GM12878 (cell line): Measurements from ENCODE around the gene PPP2R5B. TPM values are rescaled to one million over a fixed set of nuclear protein-coding genes. Genes with fewer than 3 reads are reported as not detected.

Experiments used
- ATAC-seq: fragments of 200-7000 bp; cut with Tn5 transposase; 3 replicates; pipeline ENCODE4 v1.9.1; 2020; ENCODE audit warnings: mild to moderate bottlenecking, moderate library complexity
- BruUV-seq: library from RNA; stranded (reverse); fragments of 400-500 nt; replicated peaks from 2 replicates; lab custom pipeline; 2021; lab: Mats Ljungman, UMichigan
- CTCF ChIA-PET: fragments of 300-600 bp; sonication (Branson Sonifier 250); formaldehyde crosslinking; extraction: SDS; loops from one replicate; lab custom pipeline; 2021; ENCODE audit warnings: inconsistent platforms; lab: Yijun Ruan, JAX
- POLR2A ChIA-PET: fragments of 350-600 bp; formaldehyde crosslinking; extraction: SDS; loops from one replicate; lab custom pipeline; 2021; ENCODE audit warnings: inconsistent platforms; lab: Charles Lee
- RAD21 ChIA-PET: fragments of 300-600 bp; sonication (Branson Sonifier 250); formaldehyde crosslinking; loops from one replicate; lab custom pipeline; 2023; ENCODE audit warnings: antibody characterized with exemption; ENCODE audit not compliant: unreplicated experiment; lab: Charles Lee
- SMC1A ChIA-PET: fragments of 300-600 bp; sonication (Branson Sonifier 250); formaldehyde crosslinking; loops from one replicate; lab custom pipeline; 2023; ENCODE audit not compliant: unreplicated experiment, uncharacterized antibody; lab: Charles Lee
- DNase-seq: peaks from one replicate; pipeline ENCODE4 v3.0.0-alpha.2; 2011; ENCODE audit warnings: low read depth, low spot score
- FAIRE-seq: peaks from 3 replicates; lab custom pipeline; 2011; peaks lifted over from hg19 to GRCh38; lab: Jason Lieb, UNC
- H2AFZ ChIP-seq: 2 replicates; pipeline ENCODE4 v1.6.0; 2011; ENCODE audit warnings: low read depth, low read length, control low read depth; ENCODE audit not compliant: control insufficient read depth
- H3K27ac ChIP-seq: 2 replicates; pipeline ENCODE4 v1.5.1; 2011; ENCODE audit warnings: control low read depth; ENCODE audit not compliant: control insufficient read depth, insufficient read depth
- H3K27me3 ChIP-seq, 2 experiments: replicated peaks in 1 of 2; 2 replicates each; pipeline versions ENCODE4 v1.6.0 to v1.6.1; 2011; ENCODE audit warnings: low read length in 1 of 2; ENCODE audit not compliant: control insufficient read depth in 2 of 2, insufficient read depth in 2 of 2
- H3K36me3 ChIP-seq, 2 experiments: 2 replicates each; pipeline ENCODE4 v1.5.1; 2011; ENCODE audit warnings: low read length in 1 of 2; ENCODE audit not compliant: control insufficient read depth in 2 of 2, insufficient read depth in 2 of 2
- H3K4me1 ChIP-seq: 2 replicates; pipeline ENCODE4 v1.6.1; 2011; ENCODE audit warnings: mild to moderate bottlenecking, low read length, moderate library complexity, mixed read lengths; ENCODE audit not compliant: control insufficient read depth, insufficient read depth
- H3K4me2 ChIP-seq: 2 replicates; pipeline ENCODE4 v1.6.0; 2011; ENCODE audit warnings: control low read depth; ENCODE audit not compliant: control insufficient read depth, insufficient read depth
- H3K4me3 ChIP-seq: fragments of 200-600 bp; sonication (generic); 2 replicates; pipeline ENCODE4 v1.5.1; 2016
- H3K79me2 ChIP-seq: 2 replicates; pipeline ENCODE4 v1.6.0; 2011; ENCODE audit warnings: low read length; ENCODE audit not compliant: control insufficient read depth, insufficient read depth
- H3K9ac ChIP-seq: 2 replicates; pipeline ENCODE4 v1.8.0; 2011; ENCODE audit warnings: low read length, control low read depth, mixed read lengths; ENCODE audit not compliant: control insufficient read depth, insufficient read depth
- H3K9me3 ChIP-seq: replicated peaks from 3 replicates; pipeline ENCODE4 v1.5.1; 2011; ENCODE audit warnings: mild to moderate bottlenecking, low read length; ENCODE audit not compliant: control insufficient read depth, insufficient read depth
- H4K20me1 ChIP-seq: 2 replicates; pipeline ENCODE4 v1.6.0; 2011; ENCODE audit not compliant: control insufficient read depth, insufficient read depth
- ASH2L ChIP-seq: fragments of 300-600, 200-600 bp; sonication (generic); IDR thresholded peaks from 2 replicates; pipeline ENCODE4 v1.6.1; 2017; ENCODE audit warnings: low read depth, mild to moderate bottlenecking, borderline replicate concordance
- CEBPB ChIP-seq, 2 experiments: fragments of 150-350 bp in 1 of 2; IDR thresholded peaks; 2 replicates each; pipeline ENCODE4 v1.6.1; 2012 to 2014; ENCODE audit warnings: low read depth in 2 of 2, low read length in 2 of 2, borderline replicate concordance in 1 of 2, inconsistent platforms in 1 of 2
- DPF2 ChIP-seq: fragments of 450-650 bp; IDR thresholded peaks from 2 replicates; pipeline ENCODE4 v1.6.1; 2017; ENCODE audit warnings: mild to moderate bottlenecking
- GABPA ChIP-seq: IDR thresholded peaks from 2 replicates; pipeline ENCODE4 v1.6.1; 2014; ENCODE audit warnings: antibody characterized with exemption, low read depth, mild to moderate bottlenecking, inconsistent platforms
- MLLT1 ChIP-seq: fragments of 450-650 bp; IDR thresholded peaks from 2 replicates; pipeline ENCODE4 v1.6.1; 2016; ENCODE audit warnings: mild to moderate bottlenecking
- MTA3 ChIP-seq: IDR thresholded peaks from 2 replicates; pipeline ENCODE4 v1.6.1; 2012; ENCODE audit warnings: low read length, inconsistent platforms, borderline replicate concordance
- MXI1 ChIP-seq: fragments of 150-350 bp; IDR thresholded peaks from 2 replicates; pipeline ENCODE4 v1.6.1; 2011; ENCODE audit warnings: low read depth, mild to moderate bottlenecking, inconsistent platforms, low read length, improper control_type of control experiment
- PML ChIP-seq: IDR thresholded peaks from 2 replicates; pipeline ENCODE4 v1.6.1; 2012; ENCODE audit warnings: low read length, inconsistent platforms
- RB1 ChIP-seq: fragments of 450-650 bp; formaldehyde crosslinking; IDR thresholded peaks from 2 replicates; pipeline ENCODE4 v1.6.1; 2017; ENCODE audit warnings: mild to moderate bottlenecking, borderline replicate concordance
- SPI1 ChIP-seq: IDR thresholded peaks from 2 replicates; pipeline ENCODE4 v1.6.1; 2011; ENCODE audit warnings: low read depth, mild to moderate bottlenecking, low read length, moderate library complexity, borderline replicate concordance; ENCODE audit not compliant: insufficient read depth
- ZNF207 ChIP-seq: fragments of 450-650 bp; IDR thresholded peaks from 2 replicates; pipeline ENCODE4 v1.6.1; 2014; ENCODE audit warnings: antibody characterized with exemption, mild to moderate bottlenecking, borderline replicate concordance
- WGBS: methylation state at CpG from one replicate; pipeline ENCODE4 v1.1.6; 2016; ENCODE audit warnings: low lambda C conversion rate; ENCODE audit not compliant: insufficient replicate concordance, insufficient coverage; ENCODE audit errors: missing lambda C conversion rate; 5-methylcytosine and 5-hydroxymethylcytosine counted together
- in situ Hi-C: fragments of 300-500 bp; cut with MboI; formaldehyde crosslinking; loops from 9 replicates; pipeline ENCODE4 v1.14.3; 2018; ENCODE audit warnings: mixed read lengths
- intact Hi-C: fragments of 100-400 bp; cut with micrococcal nuclease; formaldehyde crosslinking; loops from one replicate; pipeline ENCODE4 v1.14.2; 2022; ENCODE audit not compliant: unreplicated experiment
- polyA plus RNA-seq, 11 experiments: library from polyadenylated mRNA; depleted of rRNA in 4 of 11; unstranded in 6 of 11; stranded (reverse) in 5 of 11; fragments of >200 nt; fragmentation: Nextera tagmentation in 4 of 11; fragmentation: Illumina TruSeq in 1 of 11; extraction: Ambion mirVana in 4 of 11; extraction: Trizol in 1 of 11; gene quantifications; 1 replicate in 1 of 11; 2 replicates in 10 of 11; pipeline versions ENCODE4 v1.2.1 to v1.2.3, GENCODE V29; 2011 to 2016; ENCODE audit warnings: inconsistent platforms in 2 of 11, missing spikeins in 2 of 11, low read depth in 1 of 11
- total RNA-seq, 4 experiments: library from RNA; depleted of rRNA in 3 of 4; stranded (reverse); fragments of >200 nt in 3 of 4; fragmentation: Illumina TruSeq in 1 of 4; extraction: Trizol in 1 of 4; gene quantifications; 2 replicates each; pipeline versions ENCODE4 v1.2.1 to v1.2.3, GENCODE V29; 2013 to 2021

PPP2R5B gene
- total and polyA plus RNA-seq, 10 of the 15 experiments (the other 5 are each of a cell fraction or from before 2014, with no cell fraction given): 0.08 to 6.7 (median 2.0) TPM

- BruUV-seq: no TSS peak
- H2AFZ ChIP-seq: no peak overlapping the region
- FAIRE-seq: no peak
- peak; percentile 40; the same call in 1 of the 2 replicates for TF ChIP-seq SPI1
- TF ChIP-seq MXI1: no peak
- TF ChIP-seq, all 136 proteins: peak for 1
- ChIA-PET SMC1A (interaction anchor here (0.6 to 2.5 kb wide), 3 partner anchors 67 to 97 kb away, joined by 3 to 11 read pairs (median 4); no protein-coding TSS in a partner anchor), POLR2A (interaction anchor here (1.8 kb wide), 1 partner anchor 15 kb away, joined by 9 read pairs; no protein-coding TSS in a partner anchor), RAD21 (interaction anchor here (1.0 to 1.1 kb wide), 2 partner anchors 21 to 68 kb away, joined by 3 read pairs; no protein-coding TSS in a partner anchor), CTCF (interaction anchor here (0.7 to 1.7 kb wide), 3 partner anchors 67 to 217 kb away, joined by 3 to 6 read pairs (median 3); no protein-coding TSS in a partner anchor)
- Histone ChIP-seq H3K79me2 (peaks cover 11% of the 10 kb centered on the region), H3K9me3 (no peaks in the 10 kb centered on the region), H3K4me1 (peaks cover 6% of the 10 kb centered on the region), H3K27me3 (no peaks in the 10 kb centered on the region), H3K9ac (peak overlapping the region; percentile 83), H4K20me1 (no peaks in the 10 kb centered on the region), H3K27ac (peak overlapping the region; percentile 91), H3K36me3 (peaks cover 0 to 4% of the 10 kb centered on the region in 2 experiments; a peak in 3 of 4 replicates), H3K4me2 (peak overlapping the region; percentile 94), H3K4me3 (peak overlapping the region; percentile 86; the same call in 1 of the 2 replicates)
- WGBS: 52% methylated on average over 7 of the region's 7 CpGs
- ATAC-seq (no peak), DNase-seq (no peak)
- in situ Hi-C loops (no loop called here), intact Hi-C loops (loop anchor here (5.0 kb wide), 1 partner anchor 197 kb away; the partner anchor contains the start of gene TM7SF2)
Observed at GRCh38 chr11:64915376-64915887, 9.1 kb upstream of the PPP2R5B start.

GRCh38 chr11:64916040-64916774 lies 8.3 kb upstream of the PPP2R5B start:
- H3K4me3 ChIP-seq: peak overlapping the region; percentile 86
- peak overlapping the region; percentile 94 for H3K4me2 ChIP-seq
- RAD21 ChIA-PET: interaction anchor here (1.0 to 1.1 kb wide), 2 partner anchors 22 to 68 kb away, joined by 3 read pairs; no protein-coding TSS in a partner anchor
- H3K9me3 ChIP-seq: no peaks in the 10 kb centered on the region
- H3K4me1 ChIP-seq: peaks cover 6% of the 10 kb centered on the region
- peak; percentile 74 for FAIRE-seq
- POLR2A ChIA-PET: interaction anchor here (1.4 to 1.8 kb wide), 2 partner anchors 16 to 51 kb away, joined by 4 to 9 read pairs; no protein-coding TSS in a partner anchor
- H3K36me3 ChIP-seq: no peaks in the 10 kb centered on the region; a peak in 3 of 4 replicates
- H3K27ac ChIP-seq: peak overlapping the region; percentile 91
- H2AFZ ChIP-seq: peak overlapping the region; percentile 60
- CTCF ChIA-PET: interaction anchor here (0.7 to 1.7 kb wide), 4 partner anchors 68 to 216 kb away, joined by 3 to 6 read pairs (median 3); partner anchors contain the start of gene ZNHIT2
- peak; percentile 51 for ATAC-seq
- H3K79me2 ChIP-seq: peaks cover 11% of the 10 kb centered on the region
- no TSS peak for BruUV-seq
- WGBS: 13% methylated on average over 23 of the region's 23 CpGs
- SMC1A ChIA-PET: interaction anchor here (1.7 to 2.5 kb wide), 2 partner anchors 68 to 97 kb away, joined by 4 to 11 read pairs; no protein-coding TSS in a partner anchor
- in situ Hi-C loops: no loop called here
- H3K9ac ChIP-seq: peak overlapping the region; percentile 83
- no peak for DNase-seq
- H3K27me3 ChIP-seq: no peaks in the 10 kb centered on the region
- intact Hi-C loops: loop anchor here (5.0 kb wide), 1 partner anchor 196 kb away; the partner anchor contains the start of gene TM7SF2
- H4K20me1 ChIP-seq: no peaks in the 10 kb centered on the region
- TF ChIP-seq ZNF207 (no peak), DPF2 (no peak; the same call in 1 of the 2 replicates), MTA3 (no peak), MLLT1 (peak; percentile 15; the same call in 1 of the 2 replicates), CEBPB (IDR thresholded peaks at IDR 0.05; ENCODE audit: borderline replicate concordance in 1 of 2, low read depth in 2 of 2, low read length in 2 of 2) (no peak), ASH2L (no peak), RB1 (no peak), PML (no peak), GABPA (no peak)
